Esophagus squamous epithelium (tissue), 4 donors: ENCODE data around the gene TSPAN5.

Experiments used
- POLR2A ChIP-seq, 4 donors: fragments of 450-650 bp; IDR thresholded peaks; one replicate each; pipeline ENCODE4 v1.6.1; 2017; ENCODE audit warnings: antibody characterized with exemption in 4 of 4, mild to moderate bottlenecking in 4 of 4, moderate library complexity in 3 of 4
- TF ChIP-seq, protein P1 (sequence below), 6 experiments: fragments of 450-650 bp in 4 of 6; fragments of 200-600 bp in 2 of 6; sonication (generic) in 2 of 6; IDR thresholded peaks; one replicate each; pipeline ENCODE4 v1.5.1; 2016 to 2019; ENCODE audit warnings: antibody characterized with exemption in 6 of 6, mild to moderate bottlenecking in 4 of 6, moderate library complexity in 4 of 6

GRCh38 chr4:98462487-98462886 is 195.9 kb downstream of the TSPAN5 start:
- TF ChIP-seq, protein P1, sequence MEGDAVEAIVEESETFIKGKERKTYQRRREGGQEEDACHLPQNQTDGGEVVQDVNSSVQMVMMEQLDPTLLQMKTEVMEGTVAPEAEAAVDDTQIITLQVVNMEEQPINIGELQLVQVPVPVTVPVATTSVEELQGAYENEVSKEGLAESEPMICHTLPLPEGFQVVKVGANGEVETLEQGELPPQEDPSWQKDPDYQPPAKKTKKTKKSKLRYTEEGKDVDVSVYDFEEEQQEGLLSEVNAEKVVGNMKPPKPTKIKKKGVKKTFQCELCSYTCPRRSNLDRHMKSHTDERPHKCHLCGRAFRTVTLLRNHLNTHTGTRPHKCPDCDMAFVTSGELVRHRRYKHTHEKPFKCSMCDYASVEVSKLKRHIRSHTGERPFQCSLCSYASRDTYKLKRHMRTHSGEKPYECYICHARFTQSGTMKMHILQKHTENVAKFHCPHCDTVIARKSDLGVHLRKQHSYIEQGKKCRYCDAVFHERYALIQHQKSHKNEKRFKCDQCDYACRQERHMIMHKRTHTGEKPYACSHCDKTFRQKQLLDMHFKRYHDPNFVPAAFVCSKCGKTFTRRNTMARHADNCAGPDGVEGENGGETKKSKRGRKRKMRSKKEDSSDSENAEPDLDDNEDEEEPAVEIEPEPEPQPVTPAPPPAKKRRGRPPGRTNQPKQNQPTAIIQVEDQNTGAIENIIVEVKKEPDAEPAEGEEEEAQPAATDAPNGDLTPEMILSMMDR (IDR thresholded peaks at IDR 0.05), result no peak
- TF ChIP-seq POLR2A (IDR thresholded peaks at IDR 0.05), result no peak
